Epithelial cell of proximal tubule (primary cell): ENCODE measurements around the gene ARHGAP26. TPM values are rescaled to one million over a fixed set of nuclear protein-coding genes. Genes with fewer than 3 reads are reported as not detected.

Experiments
- DNase-seq: peaks from one replicate; pipeline ENCODE4 v3.0.0-alpha.2; 2011; ENCODE audit warnings: low read depth
- H3K4me3 ChIP-seq: 2 replicates; pipeline ENCODE4 v1.5.1; 2011; ENCODE audit warnings: low read depth, mild to moderate bottlenecking, low read length
- CTCF ChIP-seq: conservative IDR thresholded peaks from 2 replicates; pipeline ENCODE4 v1.5.1; 2012; ENCODE audit warnings: low read depth, mild to moderate bottlenecking, low read length
- total RNA-seq: library from RNA; depleted of rRNA; stranded (reverse); fragments of >200 nt; gene quantifications from 2 replicates; pipeline ENCODE4 v1.2.3, GENCODE V29; 2015

ARHGAP26 gene
- total RNA-seq, 1 donor from 2014 or later: 7.0 TPM

DNA sequence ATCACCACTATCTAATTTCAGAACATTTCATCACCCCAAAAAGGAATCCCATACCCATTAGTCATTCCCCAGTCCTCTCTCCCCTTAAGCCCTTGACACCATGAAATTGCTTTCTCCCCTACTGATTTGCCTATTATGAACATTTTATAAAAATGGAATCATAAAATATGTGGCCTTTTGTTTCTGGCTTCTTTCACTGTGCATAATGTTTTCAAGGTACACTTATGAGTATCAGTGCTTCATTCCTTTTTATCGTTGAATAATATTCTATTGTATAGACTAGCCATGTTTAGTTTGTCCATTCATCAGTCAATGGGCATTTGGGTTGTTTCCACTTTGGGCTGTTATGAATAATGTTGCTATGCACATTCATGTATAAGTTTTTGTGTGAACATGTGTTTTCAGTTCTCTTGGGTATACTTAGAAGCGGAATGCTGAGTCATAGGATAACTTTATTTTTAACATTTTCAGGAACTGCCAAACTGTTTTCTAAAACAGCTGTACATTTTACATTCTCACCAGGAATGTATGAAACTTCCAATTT, 43.9 kb upstream of the ARHGAP26 start:
- no peak for TF ChIP-seq CTCF
- DNase-seq: no peak

DNA sequence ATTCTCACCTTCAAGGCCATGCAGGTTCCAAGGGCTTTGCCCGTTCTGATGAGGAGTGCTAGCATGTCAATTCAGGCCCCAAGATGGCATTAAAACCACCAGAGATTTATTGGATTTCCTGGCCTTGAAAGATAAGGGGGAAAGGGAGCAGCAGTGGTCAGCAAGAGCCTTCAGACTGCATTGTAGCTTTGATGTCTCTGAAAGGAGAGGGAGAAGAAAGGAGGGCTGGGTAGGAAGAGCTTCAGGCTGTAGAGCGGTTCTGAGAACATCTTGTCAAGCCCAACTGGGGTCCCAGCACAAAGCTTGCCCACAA, 42.5 kb upstream of the ARHGAP26 start:
- H3K4me3 ChIP-seq: no peak overlapping the region
- no peak for TF ChIP-seq CTCF
- no peak for DNase-seq

More for the DNA sequence above, 43.9 kb upstream of the ARHGAP26 start:
- no peak overlapping the region for H3K4me3 ChIP-seq

DNA sequence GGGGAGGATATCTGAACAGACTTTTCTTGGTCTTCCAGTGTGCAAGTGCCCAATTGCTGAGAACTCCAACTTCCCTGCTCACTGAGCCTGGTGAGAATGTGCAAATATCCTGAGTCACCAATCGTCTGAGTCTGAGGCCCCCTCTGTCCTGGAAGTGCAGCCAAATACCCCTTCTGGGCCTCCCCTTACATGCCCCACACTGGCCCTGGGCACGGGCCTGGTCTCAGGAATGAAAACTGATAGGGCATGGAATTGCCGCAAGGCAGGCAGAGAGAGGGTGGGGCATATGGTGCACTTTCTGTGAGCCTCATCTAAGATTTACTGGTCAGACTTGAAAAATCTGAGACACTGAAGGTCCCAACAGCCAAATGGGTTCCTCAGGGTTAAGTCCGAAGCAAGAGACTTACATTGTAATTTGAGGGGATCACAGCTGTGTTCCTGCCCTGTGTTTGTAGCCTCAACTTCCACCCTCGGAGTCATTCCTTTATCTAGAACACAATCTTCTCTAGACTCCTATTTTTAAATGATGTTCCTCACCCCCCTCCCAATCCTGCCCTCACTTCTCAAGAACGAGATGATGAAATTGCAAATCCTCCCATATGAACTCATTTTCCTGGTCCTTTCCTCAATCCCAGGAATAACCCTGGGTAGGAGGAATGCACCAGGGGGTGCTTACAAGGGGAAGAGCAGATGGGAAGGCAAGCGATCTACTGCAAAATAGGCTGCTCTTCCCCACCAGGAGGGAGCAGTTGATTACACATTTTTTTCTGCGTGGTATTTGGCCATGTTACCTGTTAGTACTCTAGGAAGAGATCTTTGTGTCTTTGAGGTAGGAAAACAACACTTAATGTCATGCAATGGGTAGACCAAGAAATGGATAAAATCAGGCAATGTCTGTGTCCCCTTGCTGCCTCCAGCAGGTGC, 34.6 kb upstream of the ARHGAP26 start:
- no peak for DNase-seq
- no peak overlapping the region for H3K4me3 ChIP-seq
- TF ChIP-seq CTCF: no peak

GRCh38 chr5:142736247-142736632, 33.9 kb upstream of the ARHGAP26 start:
- TF ChIP-seq CTCF: no peak
- DNase-seq: no peak
- H3K4me3 ChIP-seq: no peak overlapping the region

- H3K4me3 ChIP-seq: no peak overlapping the region
- TF ChIP-seq CTCF: no peak
- no peak for DNase-seq
These were observed 33.0 kb upstream of the ARHGAP26 start for GRCh38 chr5:142737179-142737578.

DNA sequence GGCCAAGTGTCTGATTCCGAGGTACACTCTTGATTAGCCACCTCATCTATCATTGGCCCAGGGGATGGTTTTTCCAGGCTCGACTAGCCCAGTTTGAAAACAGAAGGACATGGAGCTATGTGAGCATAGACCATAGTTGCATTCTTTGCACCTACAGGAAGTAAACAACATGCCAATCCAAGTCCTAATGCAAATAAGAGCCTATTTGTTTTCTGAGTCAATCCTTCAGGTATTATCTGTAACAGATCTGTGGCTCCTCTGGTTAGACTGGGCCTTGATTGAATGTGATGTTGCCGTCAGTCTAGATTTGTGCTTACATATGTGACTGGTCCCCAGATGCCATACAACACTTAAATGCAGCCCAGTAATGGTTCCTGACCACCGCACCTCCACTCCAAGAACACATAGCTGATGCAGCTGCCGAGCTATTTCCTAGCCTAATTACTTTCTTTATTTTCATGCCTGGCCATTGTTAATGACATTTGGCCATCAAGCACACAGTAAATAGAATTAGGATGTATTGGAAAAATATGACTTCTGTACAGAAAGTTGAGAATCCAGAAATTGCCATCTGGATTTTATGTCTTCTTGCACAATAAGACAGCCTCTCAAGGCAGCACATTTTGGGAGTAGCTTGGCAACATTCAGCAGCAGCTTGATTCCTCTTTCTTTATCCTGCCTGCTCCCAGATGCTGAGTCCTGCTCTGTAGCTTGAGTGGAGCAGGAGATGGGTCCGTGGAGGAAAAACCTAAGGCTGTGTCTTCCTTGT, 29.5 kb upstream of the ARHGAP26 start:
- H3K4me3 ChIP-seq: no peak overlapping the region
- no peak for DNase-seq
- TF ChIP-seq CTCF: no peak
